H9 (cell line): Measurements from ENCODE around the gene LPP. TPM values are rescaled to one million over a fixed set of nuclear protein-coding genes. Genes with fewer than 3 reads are reported as not detected.

Experiments
- DNase-seq: peaks from one replicate; pipeline ENCODE4 v3.0.0-alpha.2; 2017
- H2AFZ ChIP-seq: one replicate; pipeline ENCODE4 v1.6.1; 2013; ENCODE audit warnings: mild to moderate bottlenecking, low read length, control low read depth, moderate library complexity
- H2AK5ac ChIP-seq: 2 replicates; pipeline ENCODE4 v1.6.1; 2013; ENCODE audit warnings: low read length, control low read depth, mixed read lengths; ENCODE audit not compliant: insufficient read length
- H2BK120ac ChIP-seq: one replicate; pipeline ENCODE4 v1.6.1; 2013; ENCODE audit warnings: low read depth, mild to moderate bottlenecking, low read length, control low read depth, inconsistent platforms; ENCODE audit not compliant: poor library complexity, severe bottlenecking
- H2BK12ac ChIP-seq: 2 replicates; pipeline ENCODE4 v1.6.1; 2013; ENCODE audit warnings: low read length, control low read depth, mixed read lengths, low read depth; ENCODE audit not compliant: insufficient read length
- H2BK15ac ChIP-seq: 2 replicates; pipeline ENCODE4 v1.6.1; 2013; ENCODE audit warnings: low read depth, low read length, control low read depth
- H2BK20ac ChIP-seq: one replicate; pipeline ENCODE4 v1.6.1; 2013; ENCODE audit warnings: low read depth, mild to moderate bottlenecking, low read length, control low read depth, inconsistent platforms; ENCODE audit not compliant: poor library complexity, severe bottlenecking
- H2BK5ac ChIP-seq: 2 replicates; pipeline ENCODE4 v1.6.1; 2013; ENCODE audit warnings: low read length, control low read depth, mixed read lengths; ENCODE audit not compliant: insufficient read length
- H3K14ac ChIP-seq: 2 replicates; pipeline ENCODE4 v1.6.1; 2013; ENCODE audit warnings: low read length, control low read depth; ENCODE audit not compliant: insufficient read depth
- H3K18ac ChIP-seq: 2 replicates; pipeline ENCODE4 v1.6.1; 2013; ENCODE audit warnings: low read depth, mild to moderate bottlenecking, mixed read lengths, low read length, control low read depth; ENCODE audit not compliant: insufficient read length
- H3K23ac ChIP-seq: 2 replicates; pipeline ENCODE4 v1.6.1; 2013; ENCODE audit warnings: low read length, control low read depth, mixed read lengths, low read depth; ENCODE audit not compliant: insufficient read length
- H3K23me2 ChIP-seq: 2 replicates; pipeline ENCODE4 v1.6.1; 2013; ENCODE audit warnings: low read depth, mild to moderate bottlenecking, mixed read lengths, low read length, control low read depth; ENCODE audit not compliant: insufficient read length, poor library complexity, severe bottlenecking
- H3K27ac ChIP-seq: 2 replicates; pipeline ENCODE4 v1.5.1; 2013; ENCODE audit warnings: low read length, control low read depth, mixed read lengths, low read depth; ENCODE audit not compliant: insufficient read length
- H3K27me3 ChIP-seq: 2 replicates; pipeline ENCODE4 v1.6.1; 2013; ENCODE audit warnings: low read length, control low read depth, inconsistent platforms; ENCODE audit not compliant: insufficient read depth
- H3K4ac ChIP-seq: 2 replicates; pipeline ENCODE4 v1.6.1; 2013; ENCODE audit warnings: low read depth, mild to moderate bottlenecking, control low read depth, inconsistent platforms, low read length, moderate library complexity
- H3K4me1 ChIP-seq: 2 replicates; pipeline ENCODE4 v1.6.1; 2013; ENCODE audit warnings: low read length, control low read depth, inconsistent platforms; ENCODE audit not compliant: insufficient read depth
- H3K4me2 ChIP-seq: 2 replicates; pipeline ENCODE4 v1.6.1; 2013; ENCODE audit warnings: low read length, control low read depth, mixed read lengths; ENCODE audit not compliant: insufficient read length, insufficient read depth
- H3K56ac ChIP-seq: 2 replicates; pipeline ENCODE4 v1.6.1; 2013; ENCODE audit warnings: low read depth, mild to moderate bottlenecking, mixed read lengths, low read length, control low read depth; ENCODE audit not compliant: insufficient read length
- H3K79me1 ChIP-seq: 2 replicates; pipeline ENCODE4 v1.6.1; 2013; ENCODE audit warnings: low read depth, mild to moderate bottlenecking, moderate library complexity, low read length, control low read depth, inconsistent platforms; ENCODE audit not compliant: insufficient read depth, poor library complexity, severe bottlenecking
- H3K79me2 ChIP-seq: 2 replicates; pipeline ENCODE4 v1.6.1; 2013; ENCODE audit warnings: low read length, control low read depth, inconsistent platforms; ENCODE audit not compliant: insufficient read depth
- H3K9ac ChIP-seq: 2 replicates; pipeline ENCODE4 v1.6.1; 2013; ENCODE audit warnings: low read length, control low read depth, mixed read lengths; ENCODE audit not compliant: insufficient read length; ENCODE audit errors: extremely low read depth
- H3K9me3 ChIP-seq: one replicate; pipeline ENCODE4 v1.6.1; 2013; ENCODE audit warnings: low read depth, low read length, inconsistent platforms; ENCODE audit not compliant: control insufficient read depth
- H3T11ph ChIP-seq: one replicate; pipeline ENCODE4 v1.6.1; 2013; ENCODE audit warnings: mild to moderate bottlenecking, low read length, control low read depth, inconsistent platforms
- H4K20me1 ChIP-seq: one replicate; pipeline ENCODE4 v1.6.1; 2013; ENCODE audit not compliant: control insufficient read depth, insufficient read length, insufficient read depth
- H4K5ac ChIP-seq: 2 replicates; pipeline ENCODE4 v1.6.1; 2013; ENCODE audit warnings: low read depth, mild to moderate bottlenecking, mixed read lengths, low read length, control low read depth; ENCODE audit not compliant: insufficient read length
- H4K8ac ChIP-seq: replicated peaks from 2 replicates; pipeline ENCODE4 v1.6.1; 2013; ENCODE audit warnings: low read length, control low read depth, mixed read lengths, low read depth; ENCODE audit not compliant: insufficient read length
- H4K91ac ChIP-seq: 2 replicates; pipeline ENCODE4 v1.6.1; 2013; ENCODE audit warnings: low read depth, mild to moderate bottlenecking, moderate library complexity, mixed read lengths, low read length, control low read depth; ENCODE audit not compliant: insufficient read length
- H3K27ac Mint-ChIP-seq, 3 experiments: 2 replicates in 2 of 3; 3 replicates in 1 of 3; pipeline ENCODE4 v1.8.0; 2020 to 2021; ENCODE audit warnings: mixed read lengths in 3 of 3, mild to moderate bottlenecking in 1 of 3, moderate library complexity in 1 of 3
- H3K27me3 Mint-ChIP-seq: 2 replicates; pipeline ENCODE4 v1.8.0; 2021; ENCODE audit warnings: low read depth, mild to moderate bottlenecking, moderate library complexity, mixed read lengths
- H3K36me3 Mint-ChIP-seq, 3 experiments: 2 replicates in 2 of 3; 3 replicates in 1 of 3; pipeline ENCODE4 v1.8.0; 2020 to 2021; ENCODE audit warnings: low read depth in 3 of 3, mixed read lengths in 3 of 3; ENCODE audit not compliant: insufficient read depth in 1 of 3
- H3K4me1 Mint-ChIP-seq, 2 experiments: 2 replicates each; pipeline ENCODE4 v1.8.0; 2020; ENCODE audit warnings: mixed read lengths in 2 of 2
- H3K4me3 Mint-ChIP-seq, 2 experiments: 2 replicates in 1 of 2; 3 replicates in 1 of 2; pipeline ENCODE4 v1.8.0; 2020 to 2021; ENCODE audit warnings: mild to moderate bottlenecking in 2 of 2, mixed read lengths in 2 of 2, moderate library complexity in 1 of 2
- H3K9me3 Mint-ChIP-seq, 2 experiments: 2 replicates in 1 of 2; 3 replicates in 1 of 2; pipeline ENCODE4 v1.8.0; 2020; ENCODE audit warnings: mild to moderate bottlenecking in 2 of 2, mixed read lengths in 2 of 2, moderate library complexity in 1 of 2
- CTCF ChIP-seq: fragments of 200-600 bp; sonication (generic); conservative IDR thresholded peaks from 3 replicates; pipeline ENCODE4 v1.8.0; 2021; ENCODE audit warnings: antibody characterized with exemption, mild to moderate bottlenecking
- WGBS: extraction: QIAGEN DNeasy Blood & Tissue Kit; methylation state at CpG from one replicate; pipeline ENCODE4 v1.1.7; 2013; ENCODE audit warnings: missing lambda C conversion rate, low lambda C conversion rate, mixed read lengths; ENCODE audit not compliant: insufficient read length; ENCODE audit errors: extremely low coverage; 5-methylcytosine and 5-hydroxymethylcytosine counted together
- total RNA-seq: library from RNA; stranded (reverse); gene quantifications from 2 replicates; pipeline ENCODE4 v1.2.1, GENCODE V29; 2021

LPP gene
- total RNA-seq, 1 experiment from 2014 or later, result 64.6 TPM

DNA sequence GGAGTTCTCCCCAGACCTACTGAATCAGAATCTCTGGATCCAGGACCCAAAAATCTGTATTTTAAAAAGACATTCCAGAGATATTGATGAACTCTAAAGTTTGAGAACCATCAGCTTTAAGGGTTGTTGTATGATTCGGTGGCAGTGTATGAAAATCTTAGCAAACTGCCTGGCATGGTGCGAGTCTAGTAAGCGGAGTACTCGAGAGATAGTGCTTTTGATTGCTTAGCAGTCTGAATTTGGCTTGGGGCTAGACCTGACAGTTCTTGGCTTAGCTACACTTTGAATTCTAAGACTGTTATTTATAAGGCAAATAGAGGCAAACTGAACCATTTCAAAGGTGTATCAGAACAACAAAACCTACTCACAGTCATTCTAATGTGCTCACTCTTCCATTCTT lies 329.0 kb downstream of the LPP start:
- no peak for TF ChIP-seq CTCF

More for the DNA sequence above, 329.0 kb downstream of the LPP start:
- no peaks in the 10 kb centered on the region for H3K4me1 ChIP-seq
- no peak overlapping the region for H3K56ac ChIP-seq
- H2BK5ac ChIP-seq, result no peak overlapping the region
- no peak overlapping the region for H4K91ac ChIP-seq
- no peaks in the 10 kb centered on the region for H3K27me3 ChIP-seq
- no peak overlapping the region for H2AFZ ChIP-seq
- no peak overlapping the region for H3K4me3 Mint-ChIP-seq
- H3T11ph ChIP-seq, result no peak overlapping the region
- no peak overlapping the region for H3K18ac ChIP-seq
- no peaks in the 10 kb centered on the region for H3K79me2 ChIP-seq
- H3K9ac ChIP-seq, result no peak overlapping the region
- no peak overlapping the region for H2AK5ac ChIP-seq
- H3K27me3 Mint-ChIP-seq, result no peaks in the 10 kb centered on the region
- no peak overlapping the region for H3K27ac Mint-ChIP-seq
- H2BK120ac ChIP-seq, result no peak overlapping the region
- H2BK15ac ChIP-seq, result no peak overlapping the region
- DNase-seq, result no peak
- H3K4me1 Mint-ChIP-seq, result peaks cover 8% of the 10 kb centered on the region in 2 experiments; a peak in 3 of 4 replicates
- H2BK12ac ChIP-seq, result no peak overlapping the region
- no CpG with 5 or more reads among the region's 4 CpGs for WGBS
- no peaks in the 10 kb centered on the region for H3K9me3 ChIP-seq
- no peak overlapping the region for H4K8ac ChIP-seq
- no peaks in the 10 kb centered on the region for H3K23me2 ChIP-seq
- H2BK20ac ChIP-seq, result no peak overlapping the region
- no peak overlapping the region for H3K14ac ChIP-seq
- H4K20me1 ChIP-seq, result no peaks in the 10 kb centered on the region
- no peaks in the 10 kb centered on the region for H3K9me3 Mint-ChIP-seq
- H4K5ac ChIP-seq, result no peak overlapping the region
- no peak overlapping the region for H3K4ac ChIP-seq
- H3K23ac ChIP-seq, result no peak overlapping the region
- H3K79me1 ChIP-seq, result no peaks in the 10 kb centered on the region
- no peak overlapping the region for H3K27ac ChIP-seq
- peaks cover 4 to 6% (median 5%) of the 10 kb centered on the region in 3 experiments; a peak in 3 of 7 replicates for H3K36me3 Mint-ChIP-seq
- H3K4me2 ChIP-seq, result no peak overlapping the region
